Natural killer cell (primary cell): Measurements from ENCODE around the gene ANK3. TPM values are rescaled to one million over a fixed set of nuclear protein-coding genes. Genes with fewer than 3 reads are reported as not detected.

ENCODE experiments used
- ATAC-seq, 3 donors: fragments of 150-1000 bp in 2 of 3; fragments of 200-7000 bp in 1 of 3; cut with Tn5 transposase; 1 replicate in 1 of 3; 2 replicates in 2 of 3; pipeline ENCODE4 v1.10.0; 2021; ENCODE audit warnings: mild to moderate bottlenecking in 2 of 3, moderate library complexity in 2 of 3
- DNase-seq, 2 donors: peaks; one replicate each; pipeline versions ENCODE4 v3.0.0 to v3.0.0-alpha.2; 2013 to 2021; ENCODE audit warnings: mixed read lengths in 1 of 2
- H3K27ac ChIP-seq: one replicate; pipeline ENCODE4 v1.5.1; 2013; ENCODE audit warnings: mild to moderate bottlenecking, low read length
- H3K27me3 ChIP-seq: one replicate; pipeline ENCODE4 v1.6.1; 2013; ENCODE audit warnings: low read length; ENCODE audit not compliant: control insufficient read depth, insufficient read depth
- H3K36me3 ChIP-seq: one replicate; pipeline ENCODE4 v1.6.1; 2013; ENCODE audit warnings: low read length; ENCODE audit not compliant: control insufficient read depth, insufficient read depth
- H3K4me1 ChIP-seq: one replicate; pipeline ENCODE4 v1.6.1; 2013; ENCODE audit warnings: low read length; ENCODE audit not compliant: control insufficient read depth, insufficient read depth
- H3K4me3 ChIP-seq: one replicate; pipeline ENCODE4 v1.5.1; 2013; ENCODE audit warnings: low read length
- H3K9me3 ChIP-seq: one replicate; pipeline ENCODE4 v1.6.1; 2013; ENCODE audit warnings: low read length; ENCODE audit not compliant: control insufficient read depth, insufficient read depth
- H3K27ac Mint-ChIP-seq, 2 donors: one replicate each; pipeline ENCODE4 v1.8.0; 2022; ENCODE audit warnings: mild to moderate bottlenecking in 2 of 2, mixed read lengths in 2 of 2, moderate library complexity in 1 of 2
- H3K27me3 Mint-ChIP-seq, 2 donors: one replicate each; pipeline ENCODE4 v1.8.0; 2022; ENCODE audit warnings: low read depth in 2 of 2, mixed read lengths in 2 of 2
- H3K36me3 Mint-ChIP-seq: one replicate; pipeline ENCODE4 v1.8.0; 2022; ENCODE audit warnings: mixed read lengths
- H3K4me1 Mint-ChIP-seq, 2 donors: one replicate each; pipeline ENCODE4 v1.8.0; 2022; ENCODE audit warnings: mixed read lengths in 2 of 2
- H3K4me3 Mint-ChIP-seq: one replicate; pipeline ENCODE4 v1.8.0; 2022; ENCODE audit warnings: mild to moderate bottlenecking, moderate library complexity, mixed read lengths
- H3K9me3 Mint-ChIP-seq, 2 donors: one replicate each; pipeline ENCODE4 v1.8.0; 2022; ENCODE audit warnings: mixed read lengths in 2 of 2
- CTCF ChIP-seq: fragments of 200-600 bp; IDR thresholded peaks from one replicate; pipeline ENCODE4 v1.8.0; 2022; ENCODE audit warnings: antibody characterized with exemption
- WGBS: methylation state at CpG from one replicate; pipeline ENCODE4 v1.1.7; 2013; ENCODE audit warnings: missing lambda C conversion rate; ENCODE audit not compliant: insufficient coverage; 5-methylcytosine and 5-hydroxymethylcytosine counted together
- intact Hi-C: fragments of 100-400 bp; cut with micrococcal nuclease; formaldehyde crosslinking; loops from one replicate; pipeline ENCODE4 v1.14.2; 2022
- total RNA-seq, 4 donors: library from RNA; stranded (reverse); fragments of 120-200 nt in 1 of 4; gene quantifications; one replicate each; pipeline versions ENCODE4 v1.2.3 to v1.2.4, GENCODE V29; 2013 to 2022

The ANK3 gene
- total RNA-seq, 3 donors from 2014 or later (not counting 1 experiment from before 2014, with no cell fraction given), result 4.4 to 12.9 (median 11.4) TPM

- no peak for DNase-seq
- no peak for ATAC-seq
- Mint-ChIP-seq H3K27me3 (peaks cover 0 to 2% of the 10 kb centered on the region in 2 donors), H3K36me3 (no peaks in the 10 kb centered on the region), H3K4me1 (no peaks in the 10 kb centered on the region), H3K4me3 (no peak overlapping the region), H3K9me3 (no peaks in the 10 kb centered on the region), H3K27ac (no peak overlapping the region)
- no peaks in the 10 kb centered on the region for H3K9me3 ChIP-seq
- H3K4me1 ChIP-seq, result no peaks in the 10 kb centered on the region
- H3K36me3 ChIP-seq, result no peaks in the 10 kb centered on the region
- TF ChIP-seq CTCF, result no peak
- H3K27ac ChIP-seq, result no peak overlapping the region
- no peak overlapping the region for H3K4me3 ChIP-seq
- no peaks in the 10 kb centered on the region for H3K27me3 ChIP-seq
- WGBS, result 72% methylated on average over 3 of the region's 3 CpGs
- intact Hi-C loops, result no loop called here
Measured at GRCh38 chr10:60222047-60222446, 167.6 kb downstream of the ANK3 start.

GRCh38 chr10:60212195-60212594, 177.5 kb downstream of the ANK3 start:
- peaks cover 0 to 3% of the 10 kb centered on the region in 2 donors for H3K27me3 Mint-ChIP-seq
- Histone ChIP-seq H3K9me3 (no peaks in the 10 kb centered on the region), H3K27me3 (no peaks in the 10 kb centered on the region), H3K4me3 (no peak overlapping the region), H3K36me3 (no peaks in the 10 kb centered on the region), H3K4me1 (no peaks in the 10 kb centered on the region), H3K27ac (no peak overlapping the region)
- no peaks in the 10 kb centered on the region for H3K36me3 Mint-ChIP-seq
- no peak overlapping the region for H3K27ac Mint-ChIP-seq
- no peak overlapping the region for H3K4me3 Mint-ChIP-seq
- ATAC-seq, result no peak
- H3K4me1 Mint-ChIP-seq, result peaks cover 0 to 6% of the 10 kb centered on the region in 2 donors
- no CpG with 5 or more reads among the region's 1 CpG for WGBS
- peaks cover 0 to 2% of the 10 kb centered on the region in 2 donors for H3K9me3 Mint-ChIP-seq
- intact Hi-C loops, result no loop called here
- DNase-seq, result no peak
- TF ChIP-seq CTCF, result no peak

GRCh38 chr10:60209874-60210570, 179.7 kb downstream of the ANK3 start:
- ATAC-seq (no peak), DNase-seq (no peak)
- Mint-ChIP-seq H3K4me3 (no peak overlapping the region), H3K9me3 (peaks cover 0 to 2% of the 10 kb centered on the region in 2 donors), H3K4me1 (peaks cover 0 to 6% of the 10 kb centered on the region in 2 donors), H3K27me3 (peaks cover 0 to 3% of the 10 kb centered on the region in 2 donors), H3K36me3 (no peaks in the 10 kb centered on the region), H3K27ac (no peak overlapping the region)
- Histone ChIP-seq H3K36me3 (no peaks in the 10 kb centered on the region), H3K9me3 (no peaks in the 10 kb centered on the region), H3K27ac (no peak overlapping the region), H3K4me3 (no peak overlapping the region), H3K27me3 (no peaks in the 10 kb centered on the region), H3K4me1 (no peaks in the 10 kb centered on the region)
- no peak for TF ChIP-seq CTCF
- intact Hi-C loops, result loop anchor here (5.0 kb wide), 1 partner anchor 583 kb away; no protein-coding TSS in a partner anchor
- WGBS, result 35% methylated on average over 7 of the region's 7 CpGs
